G401.6 (cell line): ENCODE data around the gene NCOA3.

Experiments
- FAIRE-seq: peaks from 2 replicates; lab custom pipeline; 2012; peaks lifted over from hg19 to GRCh38; lab: Jason Lieb, UNC

NCOA3 gene

DNA sequence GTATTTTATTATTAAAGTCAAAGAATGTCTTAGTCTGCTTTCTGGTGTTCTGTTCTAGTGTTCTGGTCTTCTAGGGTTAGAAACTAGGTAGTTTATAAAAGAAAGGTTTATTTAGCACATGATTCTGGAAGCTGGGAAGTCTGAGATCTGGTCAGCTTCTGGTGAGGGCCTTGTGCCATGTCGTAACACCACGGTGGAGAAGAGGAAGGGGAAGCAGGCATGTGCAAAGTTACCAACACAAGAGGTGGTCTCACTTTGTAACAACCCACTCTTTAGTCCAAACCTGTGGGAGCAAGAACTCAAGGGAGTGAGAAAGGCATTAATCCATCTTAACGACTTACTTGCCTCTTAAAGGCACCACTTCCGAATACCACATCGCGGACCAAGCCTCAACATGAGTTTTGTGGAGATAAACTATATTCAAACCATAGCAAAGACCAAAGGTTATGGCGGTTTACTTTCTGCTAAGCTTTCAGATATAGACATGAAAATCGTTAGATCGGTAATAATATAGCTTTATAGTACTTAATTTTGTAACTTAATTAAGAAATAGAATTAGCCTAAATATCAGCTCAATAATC lies 99.4 kb downstream of the NCOA3 start:
- no peak for FAIRE-seq

DNA sequence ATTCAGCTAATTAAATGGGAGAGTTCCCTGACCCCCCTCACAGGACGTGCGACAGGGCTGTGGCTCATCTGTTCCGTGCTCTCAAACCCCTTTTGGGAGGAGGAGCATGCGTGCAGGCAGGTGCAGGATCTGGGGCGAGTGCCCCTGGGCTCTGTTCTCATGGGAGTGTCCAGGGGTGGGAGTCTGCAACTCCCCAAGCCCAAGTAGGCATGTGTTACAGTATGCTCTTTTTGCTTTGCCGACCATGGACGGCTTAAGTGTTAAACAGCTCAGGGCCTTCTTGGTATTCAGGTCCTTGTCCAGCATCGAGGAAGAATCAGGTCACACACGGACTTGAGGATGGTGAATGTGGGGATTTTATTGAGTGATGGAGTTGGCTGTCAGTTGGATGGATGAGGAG lies 101.6 kb downstream of the NCOA3 start:
- no peak for FAIRE-seq

DNA sequence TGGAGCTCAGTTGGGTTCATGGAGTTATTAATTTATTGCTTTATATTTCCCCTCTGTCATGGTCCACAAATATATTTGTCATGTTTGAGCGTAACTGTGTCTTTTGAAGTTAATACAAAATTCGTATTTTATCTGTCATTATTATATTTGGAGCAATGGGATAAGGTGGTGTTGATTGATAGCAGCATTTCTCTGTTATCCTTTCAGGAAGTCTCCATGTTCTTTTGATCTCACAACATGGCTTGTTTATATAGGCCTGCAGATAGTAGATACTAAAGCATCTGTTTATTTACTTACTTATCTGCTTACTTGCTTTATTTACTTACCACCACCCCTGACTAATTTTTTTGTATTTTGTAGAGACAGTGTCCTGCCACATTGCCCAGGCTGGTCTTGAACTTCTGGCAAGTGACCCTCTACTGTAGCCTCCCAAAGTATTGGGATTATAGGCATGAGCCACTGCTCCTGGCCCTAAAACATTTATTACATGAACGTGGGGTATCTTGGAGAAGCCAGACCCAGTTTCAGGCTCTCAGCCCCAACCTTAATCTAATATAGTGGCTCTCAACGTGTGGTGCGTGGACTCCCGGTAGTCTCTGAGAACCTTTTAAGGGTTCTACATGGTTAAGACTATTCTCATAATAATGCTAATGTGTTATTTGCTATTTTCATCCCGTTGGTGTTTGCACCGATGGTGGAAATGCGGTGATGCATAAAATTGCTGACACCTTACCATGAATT lies 104.2 kb downstream of the NCOA3 start:
- FAIRE-seq: no peak

DNA sequence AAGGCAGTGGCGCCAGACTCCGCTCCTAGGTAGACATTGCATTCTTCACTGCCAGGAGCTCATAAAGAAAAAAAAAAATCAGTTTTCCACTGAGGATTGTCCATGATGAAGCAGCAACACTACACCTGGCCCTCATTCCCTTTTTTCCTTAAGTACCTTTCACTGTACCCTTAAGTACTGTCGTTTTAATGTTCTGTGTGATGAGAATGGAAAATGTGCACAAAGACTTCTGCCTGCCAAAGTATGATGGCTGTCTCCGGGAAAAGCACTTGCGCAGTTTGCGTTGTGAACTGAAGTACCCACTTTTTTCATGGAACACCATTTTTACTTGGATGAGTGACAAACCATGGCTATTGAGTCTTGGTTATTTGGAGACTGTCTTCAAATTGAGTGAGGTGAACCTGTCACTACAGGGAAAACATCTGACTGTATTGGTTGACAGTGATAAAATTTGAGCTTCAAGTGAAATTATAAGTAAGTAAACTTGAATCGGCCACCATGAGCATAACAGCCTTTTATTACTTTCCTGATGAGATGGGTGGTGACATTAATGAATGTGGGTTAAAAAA lies 104.8 kb downstream of the NCOA3 start:
- no peak for FAIRE-seq

DNA sequence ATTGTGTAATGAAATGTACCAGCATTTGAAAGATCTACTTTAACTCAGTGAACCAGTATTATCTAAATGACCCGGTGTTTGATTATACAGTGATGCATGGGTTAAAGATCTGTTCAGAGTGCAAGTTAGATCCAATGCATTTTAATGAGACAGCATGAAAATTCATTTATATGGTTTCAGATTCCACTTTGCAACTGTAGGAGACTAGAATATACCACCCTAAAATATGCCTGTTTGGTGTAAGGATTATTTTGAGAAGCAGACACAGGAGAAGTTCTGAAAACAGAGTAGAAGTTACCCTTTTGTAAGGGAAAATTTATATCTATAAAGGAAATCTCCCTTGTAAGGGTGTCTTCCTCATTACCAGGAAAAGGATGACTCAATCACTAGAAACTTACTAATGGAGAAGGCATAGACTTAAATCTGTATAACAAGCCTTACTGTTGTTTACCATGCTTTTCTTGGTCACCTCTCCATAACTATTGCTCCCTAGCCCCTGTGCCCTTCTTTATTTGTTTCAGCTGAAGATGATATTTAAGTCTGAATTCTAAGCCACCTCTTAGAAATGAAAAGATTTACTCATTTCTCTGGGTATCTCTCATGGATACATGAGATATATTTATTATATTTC lies 105.4 kb downstream of the NCOA3 start:
- FAIRE-seq: no peak

DNA sequence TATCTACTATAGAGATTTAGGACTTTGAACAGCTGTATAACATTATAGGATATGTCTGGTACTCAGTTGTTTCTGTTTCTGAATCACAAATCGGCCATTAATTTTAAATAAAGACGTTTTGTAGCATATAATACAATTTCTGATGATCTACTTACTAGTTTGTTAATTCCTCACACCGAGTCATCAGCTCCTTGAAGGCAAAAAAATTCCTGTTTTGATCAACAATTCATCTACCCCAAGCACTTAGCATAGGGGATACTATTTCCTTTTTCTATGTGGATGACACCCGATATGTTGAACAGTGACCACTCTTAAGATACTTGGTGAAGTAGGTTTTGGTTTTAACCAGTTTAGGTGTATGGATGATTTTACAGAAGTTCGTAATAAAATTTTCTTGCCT lies 107.3 kb downstream of the NCOA3 start:
- no peak for FAIRE-seq

DNA sequence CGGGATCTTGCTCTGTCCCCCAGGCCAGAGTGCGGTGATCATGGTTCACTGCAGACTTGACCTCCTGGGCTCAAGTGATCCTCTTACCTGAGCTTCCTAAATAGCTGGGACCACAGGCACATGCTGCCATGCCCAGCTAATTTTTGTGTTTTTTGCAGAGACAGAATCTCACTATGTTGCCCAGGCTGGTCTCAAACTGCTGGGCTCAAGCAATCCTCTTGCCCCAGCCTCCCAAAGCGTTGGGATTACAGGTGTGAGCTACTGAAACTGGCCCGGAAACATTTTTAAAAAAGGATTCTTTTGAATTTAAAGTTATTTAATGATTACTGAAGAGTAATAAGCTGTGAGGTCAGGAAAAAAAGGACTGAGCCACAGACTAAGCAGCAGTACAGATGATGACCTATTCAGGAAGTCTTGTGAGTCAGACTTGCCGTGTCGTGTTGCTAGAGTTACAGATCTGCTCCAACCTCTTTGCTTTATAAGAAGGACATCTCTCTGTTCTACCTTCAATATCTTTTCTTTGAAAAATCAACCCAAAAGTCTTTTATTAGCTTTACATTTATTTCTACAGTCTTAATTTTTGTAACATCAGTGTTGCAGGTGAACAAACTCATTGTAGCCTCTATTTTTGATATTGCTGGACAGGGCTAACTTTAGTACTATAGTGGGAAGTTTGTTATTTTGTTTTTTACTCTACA lies 108.7 kb downstream of the NCOA3 start:
- no peak for FAIRE-seq

DNA sequence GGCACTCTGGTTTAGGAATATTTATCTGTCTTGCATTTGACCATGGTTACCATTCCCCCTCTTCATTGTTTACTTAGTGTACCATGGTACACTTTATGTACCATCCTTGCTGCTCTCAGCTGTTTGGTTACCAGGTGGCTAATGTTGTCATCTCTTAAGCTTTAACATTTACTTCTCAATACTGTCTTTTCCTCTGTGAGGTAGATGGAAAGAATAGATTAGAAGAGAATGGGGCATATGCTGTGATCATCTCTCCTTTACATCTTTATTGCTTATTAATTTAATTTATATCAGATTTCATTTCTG lies 109.2 kb downstream of the NCOA3 start:
- FAIRE-seq: no peak

DNA sequence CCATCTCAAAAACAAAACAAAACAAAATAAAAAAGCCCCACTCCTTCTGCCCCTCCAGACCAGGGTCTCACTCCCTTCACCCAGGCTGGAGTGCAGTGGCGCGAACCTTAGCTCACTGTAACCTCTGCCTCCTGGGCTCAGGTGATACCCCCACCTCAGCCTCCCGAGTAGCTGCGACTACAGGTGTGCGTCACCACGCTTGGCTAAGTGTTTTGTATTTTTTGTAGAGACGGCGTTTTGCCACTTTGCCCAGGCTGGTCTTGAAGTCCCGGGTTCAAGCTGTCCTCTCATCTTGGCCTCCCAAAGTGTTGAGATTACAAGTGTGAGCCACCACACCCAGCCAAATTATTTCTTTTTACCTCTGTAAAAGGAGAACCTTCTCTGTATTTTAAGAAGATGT lies 110.1 kb downstream of the NCOA3 start:
- no peak for FAIRE-seq

DNA sequence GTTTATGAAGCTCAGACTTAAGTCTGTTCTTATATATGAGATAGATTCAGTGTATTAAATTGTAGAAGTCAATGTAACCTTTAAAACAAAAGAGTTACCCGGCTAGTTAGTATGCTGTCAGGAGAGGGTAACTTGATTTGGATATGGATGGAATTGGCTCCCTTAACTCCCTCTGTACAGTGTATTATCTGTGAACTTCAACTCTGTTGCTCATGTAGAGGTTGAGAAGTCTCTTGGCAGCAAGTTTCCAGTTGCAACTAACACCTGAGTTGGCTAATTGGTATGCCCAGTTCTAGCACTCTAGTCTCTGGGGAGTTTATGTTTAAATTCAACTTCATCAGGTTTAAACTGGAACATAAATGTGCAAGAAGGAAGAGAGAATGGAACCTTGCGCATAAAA lies 111.0 kb downstream of the NCOA3 start:
- no peak for FAIRE-seq

DNA sequence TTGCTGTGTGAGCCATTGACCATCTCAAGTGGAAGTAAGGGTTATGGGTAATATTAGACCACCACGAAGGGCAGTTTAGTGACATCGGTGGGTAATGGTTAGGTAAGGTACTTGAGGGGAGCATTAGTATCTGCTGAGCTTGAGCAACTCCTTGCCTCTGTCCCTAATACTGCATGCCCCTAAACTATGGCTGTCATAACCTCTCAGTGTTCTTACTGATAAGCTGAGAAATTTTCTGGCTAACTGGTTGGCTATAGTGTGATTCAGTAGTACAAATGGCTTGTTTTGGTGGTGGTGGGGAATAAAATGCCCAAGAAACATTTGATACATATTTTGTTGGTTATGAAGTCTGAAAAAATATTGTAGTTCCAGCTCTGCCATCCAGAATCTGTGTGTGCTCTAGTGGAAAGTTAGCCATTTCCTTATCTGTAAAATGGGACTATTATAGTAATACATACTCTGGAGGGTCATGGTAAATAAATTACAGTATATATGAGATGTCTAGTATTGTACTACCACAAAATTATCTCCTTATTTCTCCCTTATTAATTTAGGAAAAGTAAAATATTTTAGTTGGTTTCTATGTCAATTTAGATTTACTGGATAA lies 113.1 kb downstream of the NCOA3 start:
- FAIRE-seq: no peak

DNA sequence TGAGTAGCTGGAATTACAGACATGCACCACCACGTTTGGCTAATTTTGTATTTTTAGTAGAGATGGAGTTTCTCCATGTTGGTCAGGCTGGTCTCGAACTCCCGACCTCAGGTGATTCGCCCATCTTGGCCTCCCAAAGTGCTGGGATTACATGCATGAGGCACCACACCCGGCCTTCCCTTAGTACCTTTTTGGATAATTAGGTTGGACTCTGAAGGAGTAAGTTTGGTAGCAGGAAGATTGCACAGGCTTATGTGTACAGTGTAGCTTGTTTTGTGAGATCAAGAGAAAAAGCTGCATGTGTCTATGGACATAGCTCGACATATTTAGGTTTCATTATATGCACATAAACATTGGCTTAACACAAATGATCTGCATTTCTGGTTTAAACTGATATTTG lies 116.8 kb downstream of the NCOA3 start:
- FAIRE-seq: no peak

DNA sequence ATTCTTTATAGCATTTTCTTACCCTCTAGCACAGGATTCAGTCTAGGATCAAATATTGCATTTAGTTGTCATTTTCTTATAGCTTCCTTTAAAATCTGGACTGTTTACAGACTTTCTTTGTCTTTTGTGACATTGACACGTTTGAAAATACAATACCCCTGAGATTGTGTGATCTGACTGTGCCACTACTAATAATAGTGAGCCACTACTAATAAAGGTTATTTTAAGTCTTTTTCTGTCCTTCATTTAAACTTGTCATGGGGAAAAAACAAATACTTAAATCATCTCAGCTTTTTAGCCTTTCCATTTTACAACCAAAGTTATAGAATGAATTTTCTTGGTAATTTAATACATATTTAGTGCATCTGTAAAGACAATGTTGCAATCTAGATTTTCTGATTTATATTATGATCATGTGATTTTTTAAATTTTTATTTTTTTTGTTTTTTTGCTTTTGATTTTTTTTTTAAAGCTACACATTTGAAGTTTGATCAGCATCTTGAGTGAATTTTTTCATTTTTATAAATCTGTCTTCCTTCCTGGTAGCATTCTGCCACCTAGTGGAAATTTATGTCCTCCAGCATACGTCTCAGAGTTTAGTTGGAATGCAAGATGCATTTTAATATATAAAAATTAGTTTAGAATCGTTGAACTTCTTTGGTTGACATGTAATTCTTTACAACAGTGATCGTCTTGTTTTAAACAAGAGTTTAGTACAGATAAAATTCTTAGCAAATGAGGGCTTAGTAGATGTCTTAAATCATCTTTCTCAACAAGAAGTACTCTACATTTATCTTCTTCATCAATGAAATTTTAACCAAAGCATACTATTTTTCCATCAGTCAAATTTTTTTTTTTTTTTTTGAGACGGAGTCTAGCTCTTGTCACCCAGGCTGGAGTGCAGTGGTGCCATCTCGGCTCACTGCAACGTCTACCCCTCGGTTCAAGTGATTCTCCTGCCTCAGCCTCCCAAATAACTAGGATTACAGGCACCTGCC lies 119.4 kb downstream of the NCOA3 start:
- FAIRE-seq: peak; percentile 94

DNA sequence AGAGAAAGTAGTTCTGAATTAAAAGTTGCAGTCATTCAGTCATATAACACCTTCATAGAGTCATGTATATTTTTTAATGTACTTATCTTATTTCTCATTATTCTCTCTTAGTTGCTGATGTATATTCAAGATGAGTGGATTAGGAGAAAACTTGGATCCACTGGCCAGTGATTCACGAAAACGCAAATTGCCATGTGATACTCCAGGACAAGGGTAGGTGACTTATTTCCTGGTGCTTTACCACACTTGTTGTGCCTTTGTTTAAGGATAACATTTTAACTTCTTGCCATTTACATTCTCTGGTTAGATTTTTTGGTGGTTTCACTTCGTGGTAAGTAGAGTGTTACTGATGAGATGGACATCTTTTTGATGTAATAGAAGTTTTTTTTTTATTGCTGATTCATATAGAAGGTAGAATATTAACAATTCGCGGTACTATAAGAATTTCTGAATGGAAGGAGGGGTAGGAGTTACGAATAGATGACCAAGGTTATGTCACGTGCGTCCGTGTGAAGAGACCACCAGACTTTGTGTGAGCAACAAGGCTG lies 120.5 kb downstream of the NCOA3 start:
- no peak for FAIRE-seq

DNA sequence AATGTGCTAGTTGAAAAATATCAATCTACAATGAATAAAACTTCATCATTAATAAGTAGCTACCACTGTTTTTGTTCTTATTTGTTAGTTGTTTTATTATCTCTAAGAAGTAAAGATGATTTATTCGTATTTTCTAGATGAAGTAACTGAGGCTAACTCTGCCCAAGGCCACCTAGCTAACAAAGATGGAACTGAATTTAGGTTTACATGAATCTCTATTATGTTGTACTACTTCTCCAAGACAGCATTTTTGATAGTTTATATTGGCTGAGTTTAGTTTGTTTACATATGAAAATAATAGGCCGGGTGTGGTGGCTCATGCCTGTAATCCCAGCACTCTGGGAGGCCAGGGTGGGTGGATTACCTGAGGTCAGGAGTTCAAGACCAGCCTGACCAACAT lies 121.5 kb downstream of the NCOA3 start:
- no peak for FAIRE-seq

DNA sequence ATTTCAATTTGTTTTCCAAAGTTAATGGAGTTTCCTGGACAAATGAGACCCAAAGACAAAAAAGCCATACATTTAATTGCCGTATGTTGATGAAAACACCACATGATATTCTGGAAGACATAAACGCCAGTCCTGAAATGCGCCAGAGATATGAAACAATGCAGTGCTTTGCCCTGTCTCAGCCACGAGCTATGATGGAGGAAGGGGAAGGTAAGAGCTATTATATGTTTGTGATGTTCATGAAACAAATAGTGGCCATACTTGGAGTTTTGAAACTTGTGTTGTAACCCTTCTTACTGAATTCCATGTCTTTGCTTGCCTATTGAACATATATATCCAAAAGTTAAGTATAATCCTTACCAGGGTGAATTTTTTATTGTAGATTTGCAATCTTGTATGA lies 125.9 kb downstream of the NCOA3 start:
- FAIRE-seq: no peak

DNA sequence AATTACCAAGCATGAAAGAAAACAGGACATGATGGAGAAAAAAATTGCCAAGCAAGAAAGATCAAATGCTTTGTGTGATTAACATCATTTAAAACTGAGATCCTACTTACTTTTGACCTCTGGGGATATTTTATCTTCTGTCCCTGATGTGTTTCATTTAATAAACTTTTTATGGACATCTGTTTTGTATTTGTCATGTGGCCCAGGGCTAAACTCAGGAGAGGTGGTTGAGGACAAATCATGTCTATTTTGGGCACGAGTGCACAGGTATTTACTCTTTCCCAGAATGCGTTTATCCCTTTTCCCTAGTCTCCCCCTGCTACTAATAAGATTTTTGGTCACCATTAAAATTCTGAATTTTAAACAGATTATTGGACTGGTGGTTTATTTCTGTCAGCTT lies 128.2 kb downstream of the NCOA3 start:
- FAIRE-seq: no peak

DNA sequence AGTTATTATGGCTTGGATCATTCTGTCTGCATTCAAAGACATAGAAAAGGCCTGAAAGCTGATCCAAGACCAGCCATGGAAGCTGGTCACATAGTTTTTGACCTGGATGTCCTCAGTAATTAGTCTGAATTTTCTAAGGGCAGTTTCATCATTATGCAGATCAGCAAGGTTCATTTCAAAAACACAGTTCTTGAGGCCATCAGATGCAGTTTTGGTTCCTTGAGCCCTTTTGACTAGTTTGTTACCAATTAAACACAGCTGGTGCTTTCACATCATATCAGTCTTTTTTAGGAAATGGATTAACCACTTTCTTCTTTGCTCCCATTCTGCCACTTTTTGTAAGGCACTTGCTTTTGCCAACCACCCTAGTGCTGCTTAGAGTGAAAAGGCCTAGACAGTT lies 129.4 kb downstream of the NCOA3 start:
- no peak for FAIRE-seq

DNA sequence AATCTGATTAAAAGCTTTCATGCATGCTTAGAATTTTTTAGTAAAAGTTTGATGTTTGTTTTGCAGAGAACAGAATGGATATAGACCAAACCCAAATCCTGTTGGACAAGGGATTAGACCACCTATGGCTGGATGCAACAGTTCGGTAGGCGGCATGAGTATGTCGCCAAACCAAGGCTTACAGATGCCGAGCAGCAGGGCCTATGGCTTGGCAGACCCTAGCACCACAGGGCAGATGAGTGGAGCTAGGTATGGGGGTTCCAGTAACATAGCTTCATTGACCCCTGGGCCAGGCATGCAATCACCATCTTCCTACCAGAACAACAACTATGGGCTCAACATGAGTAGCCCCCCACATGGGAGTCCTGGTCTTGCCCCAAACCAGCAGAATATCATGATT lies 133.6 kb downstream of the NCOA3 start:
- no peak for FAIRE-seq

DNA sequence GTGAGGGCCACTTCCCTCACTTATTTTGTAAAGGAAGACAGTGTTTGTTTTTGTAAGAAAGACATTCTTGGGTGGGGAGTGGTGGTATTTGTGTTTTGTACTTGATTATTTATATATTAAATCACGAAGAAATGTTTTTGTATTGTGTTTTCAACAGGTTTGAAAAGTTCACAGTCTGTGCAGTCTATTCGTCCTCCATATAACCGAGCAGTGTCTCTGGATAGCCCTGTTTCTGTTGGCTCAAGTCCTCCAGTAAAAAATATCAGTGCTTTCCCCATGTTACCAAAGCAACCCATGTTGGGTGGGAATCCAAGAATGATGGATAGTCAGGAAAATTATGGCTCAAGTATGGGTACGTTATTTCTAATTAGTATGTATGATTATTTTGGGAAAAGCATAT lies 137.2 kb downstream of the NCOA3 start:
- FAIRE-seq: no peak

DNA sequence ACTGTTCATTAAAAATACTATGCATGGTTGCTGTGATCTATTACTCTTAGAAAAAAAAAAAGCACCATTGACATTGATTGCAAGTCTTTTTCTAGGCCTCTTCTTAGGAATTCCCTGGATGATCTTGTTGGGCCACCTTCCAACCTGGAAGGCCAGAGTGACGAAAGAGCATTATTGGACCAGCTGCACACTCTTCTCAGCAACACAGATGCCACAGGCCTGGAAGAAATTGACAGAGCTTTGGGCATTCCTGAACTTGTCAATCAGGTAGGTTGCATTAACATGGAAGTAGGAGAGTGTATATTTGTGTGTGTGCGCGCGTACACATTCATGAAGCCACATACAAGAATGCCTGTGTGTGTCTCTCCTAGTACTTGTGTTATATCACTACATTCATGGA lies 140.4 kb downstream of the NCOA3 start:
- FAIRE-seq: no peak
